IMR-90 (cell line): ENCODE data around the gene POMT1. TPM values are rescaled to one million over a fixed set of nuclear protein-coding genes. Genes with fewer than 3 reads are reported as not detected.

Experiments
- ATAC-seq: fragments of 200-7000 bp; cut with Tn5 transposase; 2 replicates; pipeline ENCODE4 v1.9.1; 2020; ENCODE audit warnings: low read depth, mild to moderate bottlenecking, moderate library complexity
- BruUV-seq: library from RNA; stranded (reverse); fragments of 400-500 nt; replicated peaks from 2 replicates; lab custom pipeline; 2021; lab: Mats Ljungman, UMichigan
- CTCF ChIA-PET: fragments of 300-600 bp; formaldehyde crosslinking; extraction: SDS; loops from one replicate; lab custom pipeline; 2021; ENCODE audit warnings: antibody characterized with exemption; lab: Yijun Ruan, JAX
- POLR2A ChIA-PET: fragments of 300-600 bp; sonication (Branson Sonifier 250); formaldehyde crosslinking; loops from one replicate; lab custom pipeline; 2022; ENCODE audit warnings: antibody characterized with exemption; ENCODE audit not compliant: unreplicated experiment; lab: Charles Lee
- DNase-seq: peaks from one replicate; pipeline ENCODE4 v3.0.0; 2013
- H2AFZ ChIP-seq: replicated peaks from 2 replicates; pipeline ENCODE3; 2013; ENCODE audit warnings: low read length, mild to moderate bottlenecking; ENCODE audit not compliant: poor library complexity
- H2AK5ac ChIP-seq: 2 replicates; pipeline ENCODE4 v1.6.1; 2013; ENCODE audit warnings: low read depth, low read length, inconsistent platforms
- H2AK9ac ChIP-seq: replicated peaks from 2 replicates; pipeline ENCODE3; 2013; ENCODE audit warnings: mild to moderate bottlenecking, low read depth, low read length, moderate library complexity; ENCODE audit not compliant: poor library complexity
- H2BK120ac ChIP-seq: 2 replicates; pipeline ENCODE4 v1.6.1; 2013; ENCODE audit warnings: low read depth, low read length, inconsistent platforms
- H2BK15ac ChIP-seq: 3 replicates; pipeline ENCODE4 v1.6.1; 2013; ENCODE audit warnings: low read depth, low read length, inconsistent platforms
- H2BK20ac ChIP-seq: 2 replicates; pipeline ENCODE4 v1.6.1; 2013; ENCODE audit warnings: low read depth, mild to moderate bottlenecking, inconsistent platforms, low read length, moderate library complexity
- H2BK5ac ChIP-seq: 2 replicates; pipeline ENCODE4 v1.6.1; 2013; ENCODE audit warnings: mild to moderate bottlenecking, low read depth, low read length, inconsistent platforms; ENCODE audit not compliant: poor library complexity, severe bottlenecking
- H3K14ac ChIP-seq: replicated peaks from 2 replicates; pipeline ENCODE4 v1.6.1; 2013; ENCODE audit warnings: low read depth, low read length, inconsistent platforms
- H3K18ac ChIP-seq: 2 replicates; pipeline ENCODE4 v1.6.1; 2013; ENCODE audit warnings: low read depth, low read length, control low read depth
- H3K23ac ChIP-seq: 2 replicates; pipeline ENCODE4 v1.6.1; 2013; ENCODE audit warnings: low read depth, low read length, inconsistent platforms
- H3K27ac ChIP-seq: 2 replicates; pipeline ENCODE4 v1.5.1; 2013; ENCODE audit warnings: mild to moderate bottlenecking, control low read depth, low read length; ENCODE audit not compliant: insufficient read depth
- H3K27me3 ChIP-seq: 2 replicates; pipeline ENCODE4 v1.6.1; 2013; ENCODE audit warnings: low read length; ENCODE audit not compliant: control insufficient read depth, insufficient read depth
- H3K36me3 ChIP-seq: 2 replicates; pipeline ENCODE4 v1.6.1; 2013; ENCODE audit warnings: low read length, mixed read lengths; ENCODE audit not compliant: control insufficient read depth, insufficient read depth
- H3K4ac ChIP-seq: 2 replicates; pipeline ENCODE4 v1.6.1; 2013; ENCODE audit warnings: low read depth, low read length, inconsistent platforms
- H3K4me1 ChIP-seq: 2 replicates; pipeline ENCODE4 v1.6.1; 2013; ENCODE audit warnings: low read length, mixed read lengths; ENCODE audit not compliant: control insufficient read depth, insufficient read depth
- H3K4me2 ChIP-seq: 2 replicates; pipeline ENCODE4 v1.6.1; 2013; ENCODE audit warnings: low read depth, mild to moderate bottlenecking, control low read depth, low read length, moderate library complexity
- H3K4me3 ChIP-seq: 2 replicates; pipeline ENCODE4 v1.5.1; 2013; ENCODE audit warnings: low read depth, mild to moderate bottlenecking, control low read depth, low read length, moderate library complexity; ENCODE audit not compliant: insufficient read depth
- H3K56ac ChIP-seq: 2 replicates; pipeline ENCODE4 v1.6.1; 2013; ENCODE audit warnings: low read length, inconsistent platforms; ENCODE audit not compliant: insufficient read depth; ENCODE audit errors: extremely low read depth
- H3K79me1 ChIP-seq, 2 experiments: 2 replicates each; pipeline ENCODE4 v1.6.1; 2013; ENCODE audit warnings: low read length in 2 of 2, inconsistent platforms in 1 of 2, low read depth in 1 of 2
- H3K9ac ChIP-seq: 2 replicates; pipeline ENCODE4 v1.6.1; 2013; ENCODE audit warnings: low read depth, low read length, control low read depth
- H3K9me1 ChIP-seq: 2 replicates; pipeline ENCODE4 v1.6.1; 2013; ENCODE audit warnings: low read length, inconsistent platforms; ENCODE audit not compliant: insufficient read depth
- H3K9me3 ChIP-seq: 2 replicates; pipeline ENCODE4 v1.6.1; 2013; ENCODE audit warnings: low read length; ENCODE audit not compliant: control insufficient read depth, insufficient read depth
- H4K20me1 ChIP-seq: 2 replicates; pipeline ENCODE4 v1.6.1; 2013; ENCODE audit warnings: low read length, inconsistent platforms; ENCODE audit not compliant: insufficient read depth
- H4K5ac ChIP-seq: 2 replicates; pipeline ENCODE4 v1.6.1; 2013; ENCODE audit warnings: mild to moderate bottlenecking, low read depth, low read length, control low read depth
- H4K8ac ChIP-seq, 2 experiments: 2 replicates each; pipeline ENCODE4 v1.6.1; 2013; ENCODE audit warnings: low read depth in 2 of 2, low read length in 2 of 2, control low read depth in 1 of 2, inconsistent platforms in 1 of 2
- H4K91ac ChIP-seq: 2 replicates; pipeline ENCODE4 v1.6.1; 2013; ENCODE audit warnings: low read depth, low read length, inconsistent platforms; ENCODE audit not compliant: insufficient read depth
- BHLHE40 ChIP-seq: fragments of 150-350 bp; IDR thresholded peaks from 2 replicates; pipeline ENCODE4 v1.6.1; 2016; ENCODE audit warnings: mild to moderate bottlenecking, low read depth, low read length
- CEBPB ChIP-seq: IDR thresholded peaks from 2 replicates; pipeline ENCODE4 v1.6.1; 2012; ENCODE audit warnings: low read depth, low read length, improper control_type of control experiment
- CHD1 ChIP-seq: IDR thresholded peaks from 2 replicates; pipeline ENCODE4 v1.6.1; 2012; ENCODE audit warnings: low read depth, low read length, improper control_type of control experiment
- CTCF ChIP-seq: conservative IDR thresholded peaks from 2 replicates; pipeline ENCODE4 v1.5.1; 2012; ENCODE audit warnings: mild to moderate bottlenecking, low read depth, low read length, improper control_type of control experiment
- ELK1 ChIP-seq: fragments of 150-350 bp; IDR thresholded peaks from 2 replicates; pipeline ENCODE4 v1.6.1; 2016; ENCODE audit warnings: low read depth, mild to moderate bottlenecking, low read length, moderate library complexity, borderline replicate concordance
- FOS ChIP-seq: fragments of 150-350 bp; IDR thresholded peaks from 2 replicates; pipeline ENCODE4 v1.6.1; 2016; ENCODE audit warnings: low read depth, low read length
- MAFK ChIP-seq: IDR thresholded peaks from 2 replicates; pipeline ENCODE4 v1.6.1; 2012; ENCODE audit warnings: low read depth, low read length, improper control_type of control experiment
- MAZ ChIP-seq: IDR thresholded peaks from 2 replicates; pipeline ENCODE4 v1.6.1; 2012; ENCODE audit warnings: low read depth, mild to moderate bottlenecking, low read length, improper control_type of control experiment, moderate library complexity, borderline replicate concordance
- MXI1 ChIP-seq: IDR thresholded peaks from 2 replicates; pipeline ENCODE4 v1.6.1; 2012; ENCODE audit warnings: low read depth, mild to moderate bottlenecking, low read length, moderate library complexity, borderline replicate concordance
- NFE2L2 ChIP-seq: fragments of 150-350 bp; IDR thresholded peaks from 2 replicates; pipeline ENCODE4 v1.6.1; 2016; ENCODE audit warnings: low read depth, mild to moderate bottlenecking, low read length
- POLR2A ChIP-seq: IDR thresholded peaks from 2 replicates; pipeline ENCODE4 v1.6.1; 2012; ENCODE audit warnings: mild to moderate bottlenecking, low read depth, low read length
- RAD21 ChIP-seq: IDR thresholded peaks from 2 replicates; pipeline ENCODE4 v1.6.1; 2012; ENCODE audit warnings: low read length, improper control_type of control experiment
- RCOR1 ChIP-seq: IDR thresholded peaks from 2 replicates; pipeline ENCODE4 v1.6.1; 2012; ENCODE audit warnings: mild to moderate bottlenecking, low read length, improper control_type of control experiment; ENCODE audit not compliant: insufficient replicate concordance
- RFX5 ChIP-seq: IDR thresholded peaks from 2 replicates; pipeline ENCODE4 v1.8.0; 2012; ENCODE audit warnings: low read depth, mild to moderate bottlenecking, low read length, moderate library complexity
- SMC3 ChIP-seq: fragments of 150-350 bp; IDR thresholded peaks from 2 replicates; pipeline ENCODE4 v1.6.1; 2016; ENCODE audit warnings: low read depth, mild to moderate bottlenecking, antibody characterized with exemption, low read length, moderate library complexity
- USF2 ChIP-seq: fragments of 150-350 bp; IDR thresholded peaks from 2 replicates; pipeline ENCODE4 v1.6.1; 2017; ENCODE audit warnings: mild to moderate bottlenecking, antibody characterized with exemption, low read length, low read depth
- WGBS, 2 experiments: methylation state at CpG; one replicate each; pipeline versions ENCODE4 v1.1.5 to v1.1.7; 2013; ENCODE audit warnings: missing lambda C conversion rate in 2 of 2; ENCODE audit not compliant: insufficient read length in 1 of 2; ENCODE audit errors: extremely low coverage in 2 of 2; 5-methylcytosine and 5-hydroxymethylcytosine counted together
- dilution Hi-C: fragments of 300-500 bp; cut with HindIII; formaldehyde crosslinking; loops from one replicate; pipeline ENCODE4 v1.14.3; 2018; ENCODE audit warnings: low sequenced_read_pairs; ENCODE audit not compliant: unreplicated experiment
- in situ Hi-C: fragments of 300-500 bp; cut with MboI; formaldehyde crosslinking; loops from 3 replicates; pipeline ENCODE4 v1.14.3; 2019; ENCODE audit warnings: low sequenced_read_pairs, inconsistent platforms, mixed read lengths
- intact Hi-C: fragments of 100-400 bp; cut with micrococcal nuclease; formaldehyde crosslinking; loops from 2 replicates; pipeline ENCODE4 v1.10.0; 2022
- polyA plus RNA-seq, 3 experiments: library from polyadenylated mRNA; depleted of rRNA; stranded (reverse); fragments of >200 nt; gene quantifications; 2 replicates each; pipeline ENCODE4 v1.2.3, GENCODE V29; 2012; ENCODE audit warnings: low replicate concordance in 1 of 3
- total RNA-seq: library from RNA; depleted of rRNA; stranded (reverse); fragments of >200 nt; gene quantifications from 2 replicates; pipeline ENCODE4 v1.2.3, GENCODE V29; 2012

POMT1 gene
- total and polyA plus RNA-seq, 2 of the 4 experiments (the other 2 are of a cell fraction), result 24.2 to 36.5 TPM

GRCh38 chr9:131513177-131513576, 10.5 kb downstream of the POMT1 start:
- Histone ChIP-seq H3K18ac (no peak overlapping the region), H3K9me1 (no peaks in the 10 kb centered on the region), H3K27me3 (no peaks in the 10 kb centered on the region), H4K91ac (no peak overlapping the region), H3K4me2 (no peak overlapping the region), H2AK9ac (peak overlapping the region; percentile 24), H3K9ac (no peak overlapping the region), H3K4me3 (no peak overlapping the region), H3K56ac (no peak overlapping the region), H4K8ac (no peak overlapping the region), H3K4ac (no peak overlapping the region), H3K9me3 (no peaks in the 10 kb centered on the region), H4K20me1 (no peaks in the 10 kb centered on the region), H2BK15ac (no peak overlapping the region), H2AK5ac (no peak overlapping the region), H3K4me1 (no peaks in the 10 kb centered on the region), H2AFZ (no peak overlapping the region), H2BK20ac (no peak overlapping the region), H3K27ac (no peak overlapping the region), H3K79me1 (no peaks in the 10 kb centered on the region), H3K14ac (no peak overlapping the region), H2BK120ac (no peak overlapping the region), H3K23ac (no peak overlapping the region), H2BK5ac (no peak overlapping the region), H4K5ac (no peak overlapping the region), H3K36me3 (peaks cover 70% of the 10 kb centered on the region)
- DNase-seq, result no peak
- no TSS peak for BruUV-seq
- TF ChIP-seq CHD1 (no peak), BHLHE40 (no peak), MAZ (no peak), MXI1 (no peak), USF2 (no peak), FOS (no peak), CEBPB (no peak), RFX5 (no peak), RCOR1 (no peak), SMC3 (no peak), ELK1 (no peak), POLR2A (no peak), RAD21 (no peak), MAFK (no peak), NFE2L2 (no peak), CTCF (no peak)
- dilution Hi-C loops (no loop called here), in situ Hi-C loops (no loop called here), intact Hi-C loops (no loop called here)
- CTCF ChIA-PET, result no interaction called here
- 95% methylated on average over 11 of the region's 15 CpGs; no CpG with 5 or more reads in 1 of the 2 experiments for WGBS, 2 experiments
- ATAC-seq, result no peak
- POLR2A ChIA-PET, result no interaction called here
